Fibroblast of skin of left biceps (primary cell): Measurements from ENCODE around the gene MBD5.
"Not testable (repeated sequence)": the region's sequence is repeated elsewhere in the genome, so short reads cannot be mapped to it uniquely, and the experiment has no call there.

Source experiments
- DNase-seq, 2 experiments: peaks; one replicate each; pipeline ENCODE4 v3.0.0-alpha.2; 2013; ENCODE audit warnings: low read depth in 2 of 2

The MBD5 gene

DNA sequence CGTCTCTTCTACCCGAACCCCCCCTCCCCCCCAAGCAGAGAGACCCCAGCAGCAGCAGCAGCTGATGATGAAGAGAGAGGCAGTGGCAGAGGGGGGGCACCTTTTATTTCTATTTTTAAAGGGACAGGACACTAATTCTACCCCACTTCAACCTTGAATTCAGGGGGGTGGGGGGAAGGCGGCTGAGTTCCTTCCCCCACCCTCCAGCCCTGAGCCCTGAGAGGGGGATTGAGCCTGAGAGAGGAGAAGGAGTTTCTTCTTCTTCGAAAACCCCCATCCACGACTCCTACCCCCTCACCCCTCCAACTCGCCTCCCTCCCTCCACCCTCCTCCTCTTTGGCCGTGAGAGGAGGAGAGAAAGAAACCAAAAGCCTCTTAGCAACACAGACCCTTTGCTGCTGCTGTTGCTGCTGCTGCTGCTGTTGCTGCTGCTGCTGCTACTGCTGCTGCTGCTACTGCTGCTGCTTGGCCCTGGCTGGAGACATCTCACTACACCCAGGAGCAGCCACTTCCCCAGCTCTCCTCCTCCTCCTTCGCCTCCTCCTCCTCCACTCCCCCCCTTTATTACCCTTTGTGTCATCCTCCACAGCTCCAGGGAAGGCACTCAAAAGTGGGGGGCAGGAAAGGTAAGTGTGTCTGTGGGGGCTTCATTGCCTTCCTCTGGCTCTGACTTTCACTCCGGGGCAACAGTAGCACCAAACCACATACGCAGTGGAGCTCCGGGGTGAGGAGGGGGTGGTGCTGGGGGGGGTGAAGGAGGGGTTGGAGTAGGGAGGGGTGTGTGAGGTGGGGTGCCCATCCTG, at the start of gene MBD5:
Gene MBD5 (plus strand): TSS at position 33 of the 803 bp plus-strand sequence.
- peak; percentile 23 to 40 for DNase-seq

DNA sequence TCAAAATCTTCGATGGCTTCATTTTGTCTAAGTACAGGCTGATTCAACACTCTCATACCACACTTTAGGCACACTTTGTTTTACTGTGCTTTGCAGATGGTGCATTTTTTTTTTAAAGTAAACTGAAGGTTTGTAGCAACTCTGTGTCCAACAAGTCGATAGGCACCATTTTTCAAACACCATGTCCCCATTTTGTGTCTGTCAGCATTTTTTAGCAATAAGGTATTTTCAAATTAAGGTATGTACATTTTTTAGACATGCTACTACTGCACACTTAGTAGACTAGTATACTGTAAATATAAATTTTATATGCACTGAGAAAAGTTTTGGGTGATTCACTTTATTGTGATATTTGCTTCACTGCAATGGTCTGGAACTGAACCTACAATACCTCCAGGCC, 44.8 kb upstream of the MBD5 start:
- no peak for DNase-seq

DNA sequence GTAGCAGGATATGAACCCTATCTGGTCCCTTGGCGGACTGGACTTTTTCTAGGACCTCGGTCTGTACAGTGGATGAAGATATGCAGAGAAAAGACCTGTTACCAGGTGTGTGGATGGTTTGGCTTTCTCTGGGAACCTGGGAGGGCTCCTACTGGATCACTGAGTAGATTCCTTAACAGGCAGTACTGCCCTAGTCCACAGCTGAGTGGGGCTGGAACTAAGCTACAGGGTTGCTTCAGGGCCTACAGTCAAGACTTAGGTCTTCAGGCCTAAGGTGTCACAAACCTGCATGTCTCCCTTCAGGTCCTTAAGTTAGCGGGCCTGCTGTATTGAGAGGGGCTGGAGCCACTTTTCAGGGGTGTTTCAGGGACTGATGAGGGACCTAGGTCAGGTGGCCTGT, 43.2 kb upstream of the MBD5 start:
- no peak for DNase-seq

DNA sequence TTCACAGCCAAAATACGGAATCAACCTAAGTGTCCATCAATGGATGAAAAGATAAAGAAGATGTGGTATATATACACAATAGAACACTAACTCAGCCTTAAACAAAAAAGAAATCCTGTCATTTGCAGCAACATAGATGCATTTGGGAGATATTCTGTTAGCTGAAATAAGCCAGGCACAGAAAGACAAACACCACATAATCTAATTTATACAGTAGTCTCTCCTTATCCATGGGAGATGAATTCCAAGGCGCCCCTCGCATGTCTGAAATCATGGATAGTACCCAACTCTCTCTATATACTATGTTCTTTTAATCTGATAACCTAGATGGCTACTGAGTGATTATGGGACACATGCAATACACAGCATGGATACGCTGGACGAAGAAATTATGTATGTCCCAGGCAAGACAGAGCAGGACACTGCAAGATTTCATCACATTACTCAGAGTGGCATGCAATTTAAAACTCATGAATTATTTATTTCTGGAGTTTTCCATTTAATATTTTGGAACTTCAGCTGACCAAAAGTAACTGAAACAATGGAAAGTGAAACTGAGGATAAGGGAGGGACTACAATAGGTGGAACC, 39.9 kb upstream of the MBD5 start:
- DNase-seq: no peak

DNA sequence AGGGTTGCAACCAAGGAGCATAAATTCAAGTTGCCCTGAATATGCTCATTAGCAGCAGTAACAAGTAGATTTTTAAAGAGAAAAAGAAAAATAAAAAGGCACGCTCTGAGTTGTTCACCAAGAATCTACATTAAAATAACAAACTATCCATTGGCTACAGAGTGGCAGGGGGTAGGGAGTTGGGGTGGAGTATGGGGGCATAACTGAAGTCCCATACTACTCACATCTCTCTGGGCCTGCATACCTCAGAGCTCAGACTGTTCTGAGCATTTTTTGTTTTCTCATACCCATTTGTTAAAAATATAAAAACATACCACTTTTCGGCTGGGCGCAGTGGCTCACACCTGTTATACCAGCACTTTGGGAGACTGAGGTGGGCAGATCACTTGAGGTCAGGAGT, 31.8 kb upstream of the MBD5 start:
- no peak for DNase-seq

DNA sequence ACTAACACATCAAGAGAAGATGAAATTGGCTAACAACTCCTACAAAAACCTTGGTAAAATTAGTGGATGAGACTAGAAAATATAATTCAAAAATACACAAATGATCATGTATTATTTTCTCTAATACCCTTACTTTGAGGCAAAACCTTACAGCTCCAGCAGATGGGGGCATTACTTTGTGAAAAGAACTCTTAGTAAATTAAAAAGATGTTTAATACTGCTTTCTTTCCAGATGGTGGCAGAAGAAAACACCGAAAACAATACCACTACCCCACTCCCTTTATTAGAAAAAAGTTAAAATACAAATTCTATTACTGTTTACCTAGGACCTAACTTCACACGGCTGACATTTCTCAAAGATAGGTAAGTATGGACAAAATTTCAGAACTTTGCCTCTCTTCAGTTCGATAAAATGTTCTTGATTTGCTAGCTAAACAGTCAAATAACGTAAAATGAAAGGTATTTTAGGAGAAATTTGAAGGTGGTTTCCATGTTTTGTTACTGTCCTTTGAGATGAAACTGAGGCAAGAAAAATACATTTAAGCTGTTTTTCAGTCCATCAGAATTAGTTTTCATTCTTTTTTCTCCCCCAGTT, 31.0 kb upstream of the MBD5 start:
- DNase-seq: peak; percentile 15 to 18

DNA sequence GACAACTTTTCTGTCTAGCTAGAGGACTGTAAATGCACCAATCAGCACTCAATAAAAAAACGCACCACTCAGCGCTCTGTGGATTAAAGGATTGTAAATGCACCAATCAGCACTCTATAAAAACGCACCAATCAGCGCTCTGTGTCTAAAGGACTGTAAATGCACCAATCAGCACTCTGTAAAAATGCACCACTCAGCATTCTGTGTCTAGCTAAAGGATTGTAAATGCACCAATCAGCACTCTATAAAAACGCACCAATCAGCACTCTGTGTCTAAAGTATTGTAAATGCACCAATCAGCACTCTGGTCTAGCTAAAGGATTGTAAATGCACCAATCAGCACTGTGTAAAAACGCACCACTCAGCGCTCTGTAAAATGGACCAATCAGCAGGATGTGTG, 25.9 kb upstream of the MBD5 start:
- not testable (repeated sequence) for DNase-seq

DNA sequence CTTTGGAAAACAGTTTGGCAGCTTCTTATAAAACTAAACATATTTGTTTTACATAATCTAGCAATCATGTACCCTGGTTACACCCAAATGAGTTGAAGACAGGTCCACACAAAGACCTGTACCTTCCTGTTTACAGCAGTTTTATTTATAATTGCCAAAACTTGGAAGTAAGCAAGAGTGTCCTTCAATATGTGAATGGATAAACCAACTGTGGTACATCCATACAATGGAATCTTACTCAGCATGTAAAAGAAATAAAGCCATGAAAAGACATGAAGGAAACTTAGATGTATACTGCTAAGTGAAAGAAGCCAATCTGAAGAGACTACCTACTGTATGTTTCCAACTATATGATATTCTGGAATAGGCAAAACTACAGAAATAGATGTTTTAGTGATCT, 24.1 kb upstream of the MBD5 start:
- DNase-seq: no peak

DNA sequence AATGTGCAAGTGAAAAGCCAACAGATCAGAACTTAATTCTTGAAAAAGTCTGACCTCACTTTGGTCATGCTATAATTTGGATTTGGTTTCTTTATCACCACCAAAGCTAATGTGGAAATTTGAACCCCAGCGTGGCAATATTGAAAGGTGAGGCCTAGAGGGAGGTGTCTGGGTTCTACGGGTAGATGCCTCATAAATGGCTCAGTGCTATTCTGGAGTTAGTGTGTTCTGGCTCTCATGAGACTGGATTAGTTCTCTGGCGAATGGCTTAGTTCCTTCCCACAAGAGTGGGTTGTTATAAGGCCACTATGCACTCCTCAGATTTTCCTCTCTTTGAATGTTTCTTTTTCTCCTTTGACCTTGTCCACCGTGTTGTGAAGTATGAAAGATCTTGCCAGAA, 22.7 kb upstream of the MBD5 start:
- DNase-seq: no peak

DNA sequence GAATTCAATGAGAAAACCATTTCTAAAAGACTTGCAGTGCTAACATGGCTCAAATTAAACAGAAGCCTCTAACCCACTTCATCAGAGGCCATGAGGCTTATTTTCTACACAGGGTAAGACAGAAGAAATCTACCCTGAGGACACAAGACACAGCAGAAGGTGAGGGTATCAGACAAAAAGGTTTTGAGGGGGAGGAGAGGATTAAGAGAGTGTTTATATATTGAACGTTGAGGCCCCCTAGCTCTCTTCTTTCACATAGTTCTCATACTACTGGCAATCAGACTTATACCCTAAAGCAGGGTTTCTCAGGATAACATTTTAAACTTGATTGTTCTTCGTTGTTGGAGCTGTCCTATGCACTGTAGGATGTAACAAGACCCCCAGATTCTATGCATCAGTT, 21.8 kb upstream of the MBD5 start:
- DNase-seq: no peak

DNA sequence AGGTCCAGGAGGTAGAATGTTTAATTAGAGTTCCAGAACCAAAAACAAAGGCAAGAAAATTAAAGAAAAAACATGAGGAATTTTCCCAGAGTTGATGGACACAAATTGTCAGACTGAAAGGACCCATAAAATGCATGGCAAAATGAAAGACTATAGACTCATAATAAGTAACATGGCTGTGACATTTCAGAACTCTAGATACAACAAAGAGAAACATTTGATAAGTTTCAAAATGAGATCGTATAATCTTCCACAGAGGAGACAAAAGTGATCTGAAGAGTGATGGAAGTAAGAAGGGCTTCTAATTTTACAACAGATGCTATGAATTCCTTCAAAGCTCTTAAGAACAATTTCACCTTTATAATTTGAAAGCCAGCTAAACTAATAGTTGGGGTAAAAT, 20.8 kb upstream of the MBD5 start:
- DNase-seq: no peak

DNA sequence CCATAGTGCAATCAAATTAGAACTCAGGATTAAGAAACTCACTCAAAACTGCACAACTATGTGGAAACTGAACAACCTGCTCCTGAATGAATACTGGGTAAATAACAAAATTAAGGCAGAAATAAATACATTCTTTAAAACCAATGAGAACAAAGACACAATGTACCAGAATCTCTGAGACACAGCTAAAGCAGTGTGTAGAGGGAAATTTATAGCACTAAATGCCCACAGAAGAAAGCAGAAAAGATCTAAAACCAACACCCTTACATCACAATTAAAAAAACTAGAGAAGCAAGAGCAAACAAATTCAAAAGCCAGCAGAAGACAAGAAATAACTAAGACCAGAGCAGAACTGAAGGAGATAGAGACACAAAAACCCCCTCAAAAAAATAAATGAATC, 18.5 kb upstream of the MBD5 start:
- not testable (repeated sequence) for DNase-seq

DNA sequence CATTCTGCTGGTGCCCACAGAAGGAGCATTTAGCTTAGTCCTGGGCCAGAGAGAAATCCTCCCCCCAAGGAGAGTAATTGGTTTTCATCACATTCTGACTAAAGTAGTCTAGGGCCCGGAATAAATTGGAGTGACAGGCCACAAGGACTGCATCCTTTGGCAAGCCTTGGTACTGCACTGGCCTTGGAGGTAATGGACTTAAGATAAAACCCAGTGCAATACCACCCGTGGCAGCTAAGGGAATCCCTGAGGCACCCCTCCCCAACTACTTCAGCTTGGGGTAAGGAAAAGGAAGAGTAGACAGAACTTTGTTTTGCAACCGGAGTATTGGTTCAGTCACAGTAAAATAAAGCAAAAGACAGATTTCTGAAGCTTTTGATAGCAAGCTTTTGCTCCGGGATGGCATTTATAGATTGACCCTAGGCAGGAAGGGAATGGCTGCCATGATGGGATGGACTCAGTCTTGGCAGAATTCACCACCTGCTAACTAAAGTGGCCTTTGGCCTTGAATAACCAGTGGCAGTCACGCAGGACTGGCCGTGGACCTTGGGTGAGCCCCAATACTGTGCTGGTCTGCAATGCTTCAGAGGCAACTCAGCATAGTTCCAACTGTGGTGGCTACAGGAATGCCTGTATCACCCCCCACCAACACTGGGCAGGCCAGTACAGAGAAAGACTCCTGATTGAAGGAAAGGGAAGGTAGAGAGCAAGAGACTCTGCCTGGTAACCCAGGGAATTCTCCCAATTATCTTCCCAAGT, 14.5 kb upstream of the MBD5 start:
- DNase-seq: no peak

DNA sequence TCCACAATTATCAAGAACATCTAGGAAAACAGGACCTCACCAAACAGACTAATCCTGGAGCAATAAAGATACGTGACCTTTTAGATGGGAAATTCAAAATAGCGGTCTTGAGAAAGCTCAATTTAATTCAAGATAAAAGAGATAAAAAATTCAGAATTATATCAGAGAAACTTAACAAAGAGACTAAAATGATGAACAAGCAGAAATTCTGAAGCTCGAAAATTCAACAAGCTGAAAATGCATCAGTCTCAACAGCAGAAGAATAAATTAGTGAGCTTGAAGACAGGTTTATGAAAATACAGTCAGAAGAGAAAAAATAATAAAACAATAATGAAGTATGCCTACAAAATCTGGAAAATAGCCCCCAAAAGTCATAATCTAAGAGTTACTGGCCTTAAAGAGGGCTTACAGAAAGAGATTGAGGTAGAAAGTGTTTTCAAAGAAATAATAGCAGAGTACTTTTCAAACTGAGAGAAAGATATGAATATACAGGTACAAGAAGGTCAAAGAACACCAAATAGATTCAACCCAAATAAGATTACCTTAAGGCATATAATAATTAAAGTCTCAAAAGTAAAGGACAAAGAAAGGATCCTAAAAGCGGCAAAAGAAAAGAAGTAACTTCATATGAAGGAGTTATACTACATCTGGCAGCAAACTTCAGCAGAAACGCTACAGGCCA, 13.5 kb upstream of the MBD5 start:
- no peak for DNase-seq

DNA sequence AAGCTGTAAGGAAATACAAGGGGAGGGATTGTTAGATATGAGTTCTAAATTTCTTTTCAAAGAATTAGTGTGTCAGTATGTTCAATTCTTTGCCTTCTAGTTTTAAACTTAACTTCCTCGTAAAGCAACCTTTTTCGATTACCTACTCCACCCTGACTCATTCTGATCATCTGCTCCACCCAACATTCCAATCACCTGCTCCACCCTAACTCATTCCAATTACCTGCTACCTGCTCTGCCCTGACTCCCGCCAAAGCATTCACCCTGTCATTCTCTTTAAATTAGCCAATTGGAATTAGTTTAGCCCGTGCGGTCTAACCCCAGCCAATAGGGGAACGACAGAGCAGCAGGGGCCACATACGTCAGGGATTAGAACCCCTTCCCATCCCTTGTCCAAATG, 12.5 kb upstream of the MBD5 start:
- DNase-seq: not testable (repeated sequence)

DNA sequence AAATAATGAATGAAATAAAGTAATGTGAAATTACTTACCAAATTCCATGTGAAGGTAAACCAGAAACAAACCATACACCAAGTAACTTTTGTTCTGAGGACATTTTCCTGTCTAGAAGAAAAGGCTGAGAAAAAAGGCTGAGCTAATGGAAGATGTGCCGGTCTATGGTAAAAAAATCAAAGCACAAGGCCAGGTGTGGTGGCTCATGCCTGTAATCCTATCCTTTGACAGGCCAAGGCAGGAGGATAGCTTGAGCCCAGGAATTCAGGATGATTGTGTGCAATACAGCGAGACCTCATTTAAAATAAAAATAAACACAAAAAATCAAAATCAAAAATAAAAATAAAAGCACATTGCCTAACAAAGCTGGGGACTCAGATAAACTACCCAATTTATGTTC, 7.0 kb upstream of the MBD5 start:
- no peak for DNase-seq

DNA sequence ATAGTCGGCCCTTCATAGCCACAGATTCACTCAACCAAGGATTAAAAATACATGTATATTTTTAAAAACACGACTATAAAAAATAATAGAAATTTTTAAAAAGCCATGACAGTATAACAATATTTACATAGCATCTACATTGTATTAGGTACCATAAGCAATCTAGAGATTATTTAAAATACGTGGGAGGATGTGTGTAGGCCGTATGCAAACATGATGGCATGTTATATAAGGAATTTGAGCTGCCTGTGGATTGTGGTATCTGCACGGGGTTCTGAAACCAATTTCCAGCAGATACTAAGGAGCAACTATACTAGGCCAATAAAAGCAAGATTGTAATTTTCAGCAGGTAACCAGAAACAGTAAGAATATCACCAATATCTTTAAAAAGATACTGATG, 6.3 kb upstream of the MBD5 start:
- DNase-seq: no peak

DNA sequence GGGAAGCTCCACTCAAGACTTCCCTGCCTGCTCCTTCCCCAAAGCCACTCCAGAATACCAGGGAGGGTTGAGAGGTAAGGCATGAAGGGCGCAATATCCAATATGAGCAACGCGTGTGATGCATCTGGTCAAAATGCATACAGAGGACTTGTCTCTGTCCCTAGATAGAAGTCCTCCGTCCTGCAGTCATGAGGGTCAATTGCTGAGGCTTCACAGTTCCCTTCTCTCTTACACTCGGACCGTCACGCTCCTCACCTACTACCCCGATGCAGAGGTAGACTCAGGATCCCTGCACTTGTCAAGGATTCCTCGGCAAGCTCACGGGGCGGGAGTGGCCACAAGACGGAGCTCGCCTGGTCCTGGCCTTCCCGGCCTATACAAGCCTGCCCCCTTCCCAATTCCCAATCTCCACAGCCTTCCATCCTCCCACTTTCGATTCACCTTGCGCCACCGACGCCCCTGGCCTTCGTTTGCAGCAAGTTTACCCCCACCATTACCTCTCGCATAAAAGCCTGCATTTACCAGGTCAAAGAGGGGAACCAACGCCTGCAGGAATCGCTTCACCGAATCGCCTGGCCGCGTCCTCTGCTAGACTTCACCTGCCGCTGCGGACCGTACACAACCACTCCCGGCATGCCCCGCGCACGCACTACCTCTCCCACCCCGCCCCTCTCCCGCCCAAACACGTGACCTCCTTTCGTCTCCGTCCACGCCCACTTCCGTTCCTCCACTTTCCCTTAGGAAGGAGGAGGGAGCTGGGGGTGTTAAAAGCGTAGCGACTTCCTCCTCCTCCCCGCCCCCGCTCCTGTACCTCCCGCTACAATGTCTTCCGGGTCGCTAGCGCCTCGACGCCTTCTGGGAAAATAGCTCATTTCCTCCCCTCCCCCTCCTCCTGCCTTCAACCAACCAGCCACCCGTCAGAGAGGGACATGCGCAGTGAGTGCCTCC, 506 bp upstream of the MBD5 start, which contains the start of gene ORC4:
Gene ORC4 (minus strand): TSS at position 627 of the 948 bp plus-strand sequence. CDS start 44,779 bp downstream, outside the sequence.
- peak; percentile 99 for DNase-seq

DNA sequence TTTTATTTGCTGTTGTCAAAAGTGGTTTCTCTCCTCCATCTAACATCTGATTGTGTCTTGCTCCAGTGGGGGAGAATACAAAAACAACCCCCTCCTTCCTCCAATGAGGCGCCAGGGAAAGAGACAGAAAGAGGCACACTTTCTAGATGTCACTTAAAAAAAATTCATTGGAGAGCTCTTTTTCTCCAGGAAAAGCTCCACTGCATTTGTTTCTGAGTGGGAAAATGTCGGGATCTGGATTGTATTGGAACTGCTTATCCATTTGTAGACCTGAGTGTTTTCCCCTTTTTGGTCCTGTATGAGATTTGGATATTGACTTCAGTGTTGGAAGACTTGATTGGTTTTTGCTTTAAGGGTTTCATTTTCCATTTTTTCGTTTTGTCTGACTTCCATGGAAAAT, 995 bp downstream of the MBD5 start:
- DNase-seq: no peak

DNA sequence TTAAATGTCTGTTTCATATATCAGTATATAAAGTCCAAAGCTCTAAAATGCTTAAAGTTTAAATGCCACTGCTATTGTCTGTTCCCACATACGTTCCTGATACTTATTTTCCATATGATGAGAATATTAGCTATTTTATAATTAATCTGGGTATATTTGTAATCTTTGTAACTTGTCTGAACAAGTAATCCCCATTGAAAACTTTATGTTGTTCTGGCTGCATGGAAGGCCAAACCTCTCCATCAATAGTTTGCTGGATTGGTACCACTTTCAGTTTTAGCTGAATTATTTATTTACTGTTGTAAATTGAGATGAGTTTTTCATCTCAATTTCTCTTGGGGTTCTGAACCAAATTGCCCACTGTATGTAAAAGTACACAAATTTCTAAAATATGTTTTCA, 1.5 kb downstream of the MBD5 start:
- DNase-seq: no peak

DNA sequence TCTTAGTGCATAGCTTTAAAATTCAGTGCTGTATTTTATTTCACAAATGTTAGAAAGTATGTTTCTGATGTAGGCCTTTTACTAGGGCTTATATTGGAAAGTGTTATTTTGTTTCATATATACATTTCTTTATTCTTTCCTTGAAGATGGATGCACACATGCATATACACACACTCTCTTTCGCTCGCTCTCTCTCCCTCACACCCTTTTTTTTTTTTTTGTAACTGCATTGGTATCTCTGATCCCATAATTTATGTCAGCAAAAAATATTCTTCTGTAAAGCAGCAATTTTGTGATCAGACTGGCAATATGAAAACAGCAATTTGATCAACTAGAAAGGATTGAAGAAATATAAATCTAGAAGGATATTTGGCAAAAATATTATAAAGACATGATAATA, 2.0 kb downstream of the MBD5 start:
- no peak for DNase-seq
